Measurements from ENCODE around the gene IQGAP1. TPM values are rescaled to one million over a fixed set of nuclear protein-coding genes. Genes with fewer than 3 reads are reported as not detected.

IQGAP1 gene
- total RNA-seq, 1 experiment from 2014 or later, result 106 TPM

DNA sequence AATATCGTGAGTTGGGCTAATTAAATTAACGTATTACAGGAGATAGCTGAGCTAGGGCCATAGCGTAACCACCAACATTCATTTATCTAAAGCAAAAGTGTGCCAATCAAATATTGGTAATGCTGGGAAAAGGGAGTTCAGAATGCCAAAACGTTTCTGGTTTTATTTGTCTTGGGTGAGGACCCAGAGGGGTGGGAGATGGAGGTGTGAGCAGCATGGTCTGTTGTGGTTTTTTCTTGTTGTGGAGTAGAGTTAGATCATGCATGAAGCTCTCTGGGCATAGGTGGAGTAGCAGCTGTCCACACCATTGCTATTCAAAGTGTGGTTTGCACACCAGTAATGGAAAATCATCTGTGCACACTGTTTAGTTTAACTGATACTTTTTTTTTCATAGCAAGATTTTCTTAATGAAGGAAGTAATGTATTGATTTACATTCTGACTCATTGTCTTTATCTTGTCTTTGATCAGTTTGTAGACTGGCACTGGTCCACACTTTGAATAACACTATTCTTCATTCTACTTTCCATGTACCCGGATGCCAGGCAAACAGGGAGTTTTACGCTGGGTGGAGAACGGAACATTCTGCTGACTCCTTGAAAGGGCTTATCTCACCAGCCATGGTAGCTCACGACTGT lies 90.9 kb downstream of the IQGAP1 start:
- DNase-seq (ENCODE audit: low spot score) (no peak), ATAC-seq (no peak)
- CTCF ChIA-PET, result interaction anchor here (0.7 to 5.4 kb wide), 4 partner anchors 117 to 185 kb away, joined by 3 to 97 read pairs (median 3); no protein-coding TSS in a partner anchor
- Mint-ChIP-seq H3K27me3 (ENCODE audit: low read depth) (no peaks in the 10 kb centered on the region), H3K27ac (no peak overlapping the region), H3K4me3 (no peak overlapping the region), H3K4me1 (no peaks in the 10 kb centered on the region), H3K36me3 (peaks cover 49% of the 10 kb centered on the region), H3K9me3 (no peaks in the 10 kb centered on the region)
- POLR2A ChIA-PET, result no interaction called here
- TF ChIP-seq NFE2L1 (CRISPR knock-in tag; IDR thresholded peaks at IDR 0.05) (no peak), ZNF138 (CRISPR knock-in tag; conservative IDR thresholded peaks at IDR 0.05) (no peak), ZNF232 (CRISPR knock-in tag; IDR thresholded peaks at IDR 0.05) (no peak), TEAD1 (CRISPR knock-in tag; IDR thresholded peaks at IDR 0.05) (no peak), TCF7 (CRISPR knock-in tag; IDR thresholded peaks at IDR 0.05; ENCODE audit: low read depth) (no peak), ESRRA (CRISPR knock-in tag; IDR thresholded peaks at IDR 0.05; ENCODE audit: borderline replicate concordance) (no peak), NR2C2 (CRISPR knock-in tag; IDR thresholded peaks at IDR 0.05) (no peak), FOXK1 (CRISPR knock-in tag; IDR thresholded peaks at IDR 0.05) (no peak), JUN (CRISPR knock-in tag; IDR thresholded peaks at IDR 0.05) (no peak), NFYB (CRISPR knock-in tag; conservative IDR thresholded peaks at IDR 0.05; ENCODE audit: low read depth) (no peak), SOX15 (CRISPR knock-in tag; IDR thresholded peaks at IDR 0.05) (no peak)
- TF ChIP-seq, protein P1, sequence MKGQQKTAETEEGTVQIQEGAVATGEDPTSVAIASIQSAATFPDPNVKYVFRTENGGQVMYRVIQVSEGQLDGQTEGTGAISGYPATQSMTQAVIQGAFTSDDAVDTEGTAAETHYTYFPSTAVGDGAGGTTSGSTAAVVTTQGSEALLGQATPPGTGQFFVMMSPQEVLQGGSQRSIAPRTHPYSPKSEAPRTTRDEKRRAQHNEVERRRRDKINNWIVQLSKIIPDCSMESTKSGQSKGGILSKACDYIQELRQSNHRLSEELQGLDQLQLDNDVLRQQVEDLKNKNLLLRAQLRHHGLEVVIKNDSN (CRISPR knock-in tag; IDR thresholded peaks at IDR 0.05), result no peak
- TF ChIP-seq, protein P2, sequence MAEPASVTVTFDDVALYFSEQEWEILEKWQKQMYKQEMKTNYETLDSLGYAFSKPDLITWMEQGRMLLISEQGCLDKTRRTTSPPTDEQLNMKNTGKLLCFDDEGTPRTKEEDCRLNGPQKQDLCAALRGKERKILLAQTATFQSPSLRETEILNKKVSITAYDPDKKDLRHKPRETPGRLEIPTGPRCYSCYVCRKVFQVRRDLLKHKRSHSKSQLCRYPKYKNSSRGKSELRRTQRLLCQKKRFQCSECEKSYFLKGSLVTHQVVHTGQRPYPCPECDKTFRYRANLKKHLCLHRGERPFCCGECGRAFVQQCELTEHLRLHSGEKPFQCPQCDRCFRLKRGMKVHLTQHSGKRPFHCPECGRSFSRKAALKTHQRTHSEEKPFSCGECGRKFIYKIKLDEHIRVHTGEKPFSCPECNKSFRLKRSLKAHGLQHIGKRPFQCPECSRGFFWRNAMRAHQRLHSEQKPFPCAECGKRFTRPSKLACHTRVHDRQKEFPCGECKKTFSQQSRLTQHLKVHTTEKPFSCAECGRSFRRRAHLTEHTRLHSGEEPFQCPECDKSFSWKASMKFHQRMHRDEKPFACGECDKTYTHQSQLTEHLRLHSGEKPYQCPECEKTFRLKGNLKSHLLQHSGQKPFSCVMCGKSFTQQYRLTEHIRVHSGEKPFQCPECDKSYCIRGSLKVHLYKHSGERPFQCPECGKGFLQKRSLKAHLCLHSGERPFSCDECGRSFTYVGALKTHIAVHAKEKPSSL (CRISPR knock-in tag; conservative IDR thresholded peaks at IDR 0.05), result no peak
- TF ChIP-seq, protein P3, sequence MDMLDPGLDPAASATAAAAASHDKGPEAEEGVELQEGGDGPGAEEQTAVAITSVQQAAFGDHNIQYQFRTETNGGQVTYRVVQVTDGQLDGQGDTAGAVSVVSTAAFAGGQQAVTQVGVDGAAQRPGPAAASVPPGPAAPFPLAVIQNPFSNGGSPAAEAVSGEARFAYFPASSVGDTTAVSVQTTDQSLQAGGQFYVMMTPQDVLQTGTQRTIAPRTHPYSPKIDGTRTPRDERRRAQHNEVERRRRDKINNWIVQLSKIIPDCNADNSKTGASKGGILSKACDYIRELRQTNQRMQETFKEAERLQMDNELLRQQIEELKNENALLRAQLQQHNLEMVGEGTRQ (CRISPR knock-in tag; IDR thresholded peaks at IDR 0.05), result no peak

DNA sequence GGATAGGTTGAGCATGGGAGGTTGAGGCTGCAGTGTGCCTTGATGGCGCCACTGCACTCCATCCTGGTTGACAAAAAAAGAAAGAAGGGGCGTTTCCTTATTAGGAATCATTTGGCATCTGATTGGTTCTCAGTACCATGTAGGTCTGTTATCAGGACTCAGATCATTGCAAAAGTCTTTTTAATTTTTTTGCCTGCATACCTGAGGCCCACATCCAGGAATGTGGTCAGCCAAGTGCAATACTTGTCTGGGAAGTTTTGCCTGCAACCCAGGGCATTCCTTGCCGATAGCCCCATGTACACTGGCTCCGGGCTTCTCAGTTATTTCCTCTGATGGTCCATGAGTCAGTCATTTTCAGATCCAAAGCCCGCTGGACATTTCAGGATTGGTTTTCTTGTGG lies 91.6 kb downstream of the IQGAP1 start:
- Mint-ChIP-seq H3K27ac (no peak overlapping the region), H3K36me3 (peaks cover 48% of the 10 kb centered on the region), H3K4me3 (no peak overlapping the region), H3K9me3 (no peaks in the 10 kb centered on the region), H3K27me3 (ENCODE audit: low read depth) (no peaks in the 10 kb centered on the region), H3K4me1 (no peaks in the 10 kb centered on the region)
- no peak for DNase-seq (ENCODE audit: low spot score)
- CTCF ChIA-PET, result interaction anchor here (1.4 to 5.4 kb wide), 2 partner anchors 118 to 159 kb away, joined by 4 to 97 read pairs; no protein-coding TSS in a partner anchor
- ATAC-seq, result no peak
- POLR2A ChIA-PET, result no interaction called here
- no peak for TF ChIP-seq OVOL2 (CRISPR knock-in tag; IDR thresholded peaks at IDR 0.05; ENCODE audit: borderline replicate concordance)
- no peak for TF ChIP-seq ELF4 (CRISPR knock-in tag; IDR thresholded peaks at IDR 0.05; ENCODE audit: low read depth)
- TF ChIP-seq, protein P4, sequence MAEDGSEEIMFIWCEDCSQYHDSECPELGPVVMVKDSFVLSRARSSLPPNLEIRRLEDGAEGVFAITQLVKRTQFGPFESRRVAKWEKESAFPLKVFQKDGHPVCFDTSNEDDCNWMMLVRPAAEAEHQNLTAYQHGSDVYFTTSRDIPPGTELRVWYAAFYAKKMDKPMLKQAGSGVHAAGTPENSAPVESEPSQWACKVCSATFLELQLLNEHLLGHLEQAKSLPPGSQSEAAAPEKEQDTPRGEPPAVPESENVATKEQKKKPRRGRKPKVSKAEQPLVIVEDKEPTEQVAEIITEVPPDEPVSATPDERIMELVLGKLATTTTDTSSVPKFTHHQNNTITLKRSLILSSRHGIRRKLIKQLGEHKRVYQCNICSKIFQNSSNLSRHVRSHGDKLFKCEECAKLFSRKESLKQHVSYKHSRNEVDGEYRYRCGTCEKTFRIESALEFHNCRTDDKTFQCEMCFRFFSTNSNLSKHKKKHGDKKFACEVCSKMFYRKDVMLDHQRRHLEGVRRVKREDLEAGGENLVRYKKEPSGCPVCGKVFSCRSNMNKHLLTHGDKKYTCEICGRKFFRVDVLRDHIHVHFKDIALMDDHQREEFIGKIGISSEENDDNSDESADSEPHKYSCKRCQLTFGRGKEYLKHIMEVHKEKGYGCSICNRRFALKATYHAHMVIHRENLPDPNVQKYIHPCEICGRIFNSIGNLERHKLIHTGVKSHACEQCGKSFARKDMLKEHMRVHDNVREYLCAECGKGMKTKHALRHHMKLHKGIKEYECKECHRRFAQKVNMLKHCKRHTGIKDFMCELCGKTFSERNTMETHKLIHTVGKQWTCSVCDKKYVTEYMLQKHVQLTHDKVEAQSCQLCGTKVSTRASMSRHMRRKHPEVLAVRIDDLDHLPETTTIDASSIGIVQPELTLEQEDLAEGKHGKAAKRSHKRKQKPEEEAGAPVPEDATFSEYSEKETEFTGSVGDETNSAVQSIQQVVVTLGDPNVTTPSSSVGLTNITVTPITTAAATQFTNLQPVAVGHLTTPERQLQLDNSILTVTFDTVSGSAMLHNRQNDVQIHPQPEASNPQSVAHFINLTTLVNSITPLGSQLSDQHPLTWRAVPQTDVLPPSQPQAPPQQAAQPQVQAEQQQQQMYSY (CRISPR knock-in tag; IDR thresholded peaks at IDR 0.05), result no peak
- no peak for TF ChIP-seq GTF2I (CRISPR knock-in tag; conservative IDR thresholded peaks at IDR 0.05)
- no peak for TF ChIP-seq NR2C2 (CRISPR knock-in tag; IDR thresholded peaks at IDR 0.05)
- TF ChIP-seq, protein P3 (CRISPR knock-in tag; IDR thresholded peaks at IDR 0.05), result no peak
- TF ChIP-seq ZNF416 (CRISPR knock-in tag; IDR thresholded peaks at IDR 0.05), result no peak
- no peak for TF ChIP-seq NR1H2 (CRISPR knock-in tag; IDR thresholded peaks at IDR 0.05)
- no peak for TF ChIP-seq NR3C1 (CRISPR knock-in tag; conservative IDR thresholded peaks at IDR 0.05; ENCODE audit: low read depth)
- no peak for TF ChIP-seq JAZF1 (CRISPR knock-in tag; IDR thresholded peaks at IDR 0.05)
- TF ChIP-seq ZNF232 (CRISPR knock-in tag; IDR thresholded peaks at IDR 0.05), result no peak
- TF ChIP-seq MYBL2 (CRISPR knock-in tag; IDR thresholded peaks at IDR 0.05), result no peak
- TF ChIP-seq, protein P1 (CRISPR knock-in tag; IDR thresholded peaks at IDR 0.05), result no peak
- no peak for TF ChIP-seq HMGA2 (CRISPR knock-in tag; IDR thresholded peaks at IDR 0.05)
- TF ChIP-seq, protein P5, sequence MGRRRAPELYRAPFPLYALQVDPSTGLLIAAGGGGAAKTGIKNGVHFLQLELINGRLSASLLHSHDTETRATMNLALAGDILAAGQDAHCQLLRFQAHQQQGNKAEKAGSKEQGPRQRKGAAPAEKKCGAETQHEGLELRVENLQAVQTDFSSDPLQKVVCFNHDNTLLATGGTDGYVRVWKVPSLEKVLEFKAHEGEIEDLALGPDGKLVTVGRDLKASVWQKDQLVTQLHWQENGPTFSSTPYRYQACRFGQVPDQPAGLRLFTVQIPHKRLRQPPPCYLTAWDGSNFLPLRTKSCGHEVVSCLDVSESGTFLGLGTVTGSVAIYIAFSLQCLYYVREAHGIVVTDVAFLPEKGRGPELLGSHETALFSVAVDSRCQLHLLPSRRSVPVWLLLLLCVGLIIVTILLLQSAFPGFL (CRISPR knock-in tag; IDR thresholded peaks at IDR 0.05; ENCODE audit: borderline replicate concordance), result no peak

All from WTC11 (cell line).